ENCODE data around the gene SAFB.

Gene SAFB

DNA sequence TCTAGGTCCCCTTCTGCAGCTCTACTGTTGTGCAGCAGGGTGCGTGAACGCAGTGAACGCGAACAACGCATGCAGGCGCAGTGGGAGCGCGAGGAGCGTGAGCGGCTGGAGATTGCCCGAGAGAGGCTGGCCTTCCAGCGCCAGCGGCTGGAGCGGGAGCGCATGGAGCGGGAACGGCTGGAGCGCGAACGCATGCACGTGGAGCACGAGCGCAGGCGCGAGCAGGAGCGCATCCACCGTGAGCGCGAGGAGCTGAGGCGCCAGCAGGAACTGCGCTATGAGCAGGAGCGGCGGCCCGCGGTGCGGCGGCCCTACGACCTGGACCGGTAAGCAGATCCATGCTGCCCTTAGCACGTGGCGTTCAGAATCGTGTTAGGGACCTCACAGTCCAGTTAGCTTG lies 38.6 kb downstream of the SAFB start:
- in situ Hi-C loops (cut with HindIII; ENCODE audit: low sequenced_read_pairs): no loop called here
- no peak for TF ChIP-seq CTCF (IDR thresholded peaks at IDR 0.05; ENCODE audit: low read depth, low read length)
- H3K4me3 ChIP-seq (ENCODE audit: low read depth, low read length): no peak overlapping the region
- DNase-seq (ENCODE audit: low read depth, low spot score): no peak

DNA sequence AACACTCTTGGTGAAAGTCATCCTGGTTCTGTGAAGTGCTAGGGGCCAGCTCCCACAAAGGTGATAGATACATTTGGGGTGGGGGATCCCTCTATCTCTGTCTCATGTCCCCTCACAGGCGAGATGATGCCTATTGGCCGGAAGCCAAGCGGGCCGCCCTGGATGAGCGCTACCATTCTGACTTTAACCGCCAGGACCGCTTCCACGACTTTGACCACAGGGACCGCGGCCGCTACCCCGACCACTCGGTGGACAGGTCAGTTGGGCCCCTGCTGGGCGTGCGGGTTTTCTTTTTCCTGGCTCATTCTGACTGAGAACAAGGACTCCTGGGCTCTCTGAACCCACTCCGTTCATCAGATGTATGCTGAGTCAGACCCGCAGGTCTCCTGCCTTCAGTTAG lies 41.0 kb downstream of the SAFB start:
- in situ Hi-C loops (cut with HindIII; ENCODE audit: low sequenced_read_pairs): no loop called here
- DNase-seq (ENCODE audit: low read depth, low spot score): no peak
- H3K4me3 ChIP-seq (ENCODE audit: low read depth, low read length): no peak overlapping the region
- no peak for TF ChIP-seq CTCF (IDR thresholded peaks at IDR 0.05; ENCODE audit: low read depth, low read length)

GRCh38 chr19:5664515-5664914 lies 41.6 kb downstream of the SAFB start:
- no peak for DNase-seq (ENCODE audit: low read depth, low spot score)
- TF ChIP-seq CTCF (IDR thresholded peaks at IDR 0.05; ENCODE audit: low read depth, low read length): no peak
- in situ Hi-C loops (cut with HindIII; ENCODE audit: low sequenced_read_pairs): no loop called here

DNA sequence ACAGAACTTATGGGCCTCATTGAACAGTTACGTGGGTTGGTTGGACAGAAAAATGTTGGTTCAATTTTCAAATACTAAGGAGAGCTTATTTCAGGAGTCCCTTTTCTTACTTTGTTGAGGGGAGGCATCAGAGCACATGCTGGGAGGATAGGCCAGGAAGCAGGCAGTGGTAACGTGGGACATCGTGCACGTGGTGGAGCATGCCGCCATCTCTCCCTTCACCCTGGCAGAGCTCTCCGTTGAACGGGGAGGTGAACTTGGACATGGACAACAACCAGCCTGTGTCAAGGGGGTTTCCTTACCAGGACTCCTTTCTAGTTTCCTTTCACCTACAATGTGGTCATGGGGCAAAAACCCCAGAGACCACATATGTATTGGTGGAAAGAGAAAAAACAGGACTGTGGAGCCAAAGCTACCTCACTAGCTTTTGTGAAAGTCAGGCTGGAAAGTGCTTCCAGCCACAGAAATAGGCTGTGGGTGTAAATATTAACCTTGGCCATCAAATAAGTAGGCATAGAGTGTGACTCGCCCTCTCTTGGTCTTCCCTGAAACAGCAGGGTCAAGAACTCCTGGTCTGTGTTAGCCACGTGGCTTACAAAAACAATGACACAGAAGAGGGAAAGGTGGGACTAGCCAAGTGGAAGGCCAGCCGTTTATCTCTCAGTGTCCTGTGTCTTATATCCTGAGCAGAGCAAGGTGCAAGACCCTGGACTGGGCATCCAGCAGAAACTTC lies 43.1 kb downstream of the SAFB start:
- H3K4me3 ChIP-seq (ENCODE audit: low read depth, low read length): no peak overlapping the region
- in situ Hi-C loops (cut with HindIII; ENCODE audit: low sequenced_read_pairs): no loop called here
- peak; percentile 65 for DNase-seq (ENCODE audit: low read depth, low spot score)
- peak; percentile 28 for TF ChIP-seq CTCF (IDR thresholded peaks at IDR 0.05; ENCODE audit: low read depth, low read length)

More at GRCh38 chr19:5664515-5664914, 41.6 kb downstream of the SAFB start:
- no peak overlapping the region for H3K4me3 ChIP-seq (ENCODE audit: low read depth, low read length)

GRCh38 chr19:5666921-5667610 lies 44.2 kb downstream of the SAFB start:
- no peak for TF ChIP-seq CTCF (IDR thresholded peaks at IDR 0.05; ENCODE audit: low read depth, low read length)

DNA sequence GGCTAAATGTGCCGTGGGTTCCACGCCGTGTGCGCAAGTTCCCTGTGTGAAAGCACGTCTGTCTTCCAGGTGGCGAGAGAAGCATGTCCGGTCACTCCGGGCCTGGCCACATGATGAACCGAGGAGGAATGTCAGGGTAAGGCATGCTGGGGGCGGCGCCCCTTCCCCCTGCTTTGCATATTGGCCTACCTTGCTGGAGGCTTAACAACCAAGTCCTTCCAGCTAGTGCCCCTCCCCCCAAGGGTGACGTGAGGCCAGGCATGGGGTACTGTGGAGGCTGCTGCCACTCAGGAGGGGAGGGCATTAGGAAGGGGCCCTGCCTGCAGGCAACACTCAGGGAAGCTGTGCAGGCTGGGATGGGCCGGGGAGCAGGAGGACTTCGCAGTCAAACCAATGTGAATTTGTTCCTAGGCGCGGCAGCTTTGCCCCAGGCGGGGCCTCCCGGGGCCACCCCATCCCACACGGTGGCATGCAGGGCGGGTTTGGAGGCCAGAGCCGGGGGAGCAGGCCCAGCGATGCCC lies 44.9 kb downstream of the SAFB start:
- TF ChIP-seq CTCF (IDR thresholded peaks at IDR 0.05; ENCODE audit: low read depth, low read length): no peak
- in situ Hi-C loops (cut with HindIII; ENCODE audit: low sequenced_read_pairs): no loop called here
- H3K4me3 ChIP-seq (ENCODE audit: low read depth, low read length): no peak overlapping the region
- DNase-seq (ENCODE audit: low read depth, low spot score): no peak

More at GRCh38 chr19:5666921-5667610, 44.2 kb downstream of the SAFB start:
- no peak for DNase-seq (ENCODE audit: low read depth, low spot score)
- no peak overlapping the region for H3K4me3 ChIP-seq (ENCODE audit: low read depth, low read length)
- in situ Hi-C loops (cut with HindIII; ENCODE audit: low sequenced_read_pairs): no loop called here
